Activated CD8-positive, alpha-beta T cell treated with anti-CD3 and anti-CD28 coated beads, Interleukin-2, amount 10 ng/mL, durations not matched to agents 7 days and 5 days (primary cell): Measurements from ENCODE around the gene STYX. TPM values are rescaled to one million over a fixed set of nuclear protein-coding genes. Genes with fewer than 3 reads are reported as not detected.

Source experiments
- ATAC-seq: fragments of 150-1000 bp; cut with Tn5 transposase; one replicate; pipeline ENCODE4 v1.10.0; 2021; ENCODE audit warnings: moderate library complexity
- CTCF ChIA-PET: fragments of 350-600 bp; sonication (Branson Sonifier 250); formaldehyde crosslinking; loops from one replicate; lab custom pipeline; 2021; ENCODE audit warnings: antibody characterized with exemption; lab: Charles Lee
- POLR2A ChIA-PET: fragments of 350-600 bp; sonication (Branson Sonifier 250); formaldehyde crosslinking; loops from one replicate; lab custom pipeline; 2021; ENCODE audit warnings: antibody characterized with exemption; lab: Charles Lee
- DNase-seq: peaks from one replicate; pipeline ENCODE4 v3.0.0-alpha.2; 2020
- H3K27ac Mint-ChIP-seq: one replicate; pipeline ENCODE4 v1.8.0; 2021; ENCODE audit warnings: mild to moderate bottlenecking, mixed read lengths
- H3K27me3 Mint-ChIP-seq: one replicate; pipeline ENCODE4 v1.8.0; 2021; ENCODE audit warnings: low read depth, mixed read lengths
- H3K36me3 Mint-ChIP-seq: one replicate; pipeline ENCODE4 v1.8.0; 2021; ENCODE audit warnings: low read depth, mixed read lengths
- H3K4me1 Mint-ChIP-seq: one replicate; pipeline ENCODE4 v1.8.0; 2021; ENCODE audit warnings: low read depth, mixed read lengths
- H3K4me3 Mint-ChIP-seq: one replicate; pipeline ENCODE4 v1.8.0; 2021; ENCODE audit warnings: mild to moderate bottlenecking, mixed read lengths
- H3K9me3 Mint-ChIP-seq: one replicate; pipeline ENCODE4 v1.8.0; 2022; ENCODE audit warnings: mixed read lengths; ENCODE audit not compliant: insufficient read depth
- total RNA-seq, 2 experiments: library from RNA; stranded (reverse); gene quantifications; one replicate each; pipeline ENCODE4 v1.2.3, GENCODE V29; 2021

The STYX gene
- total RNA-seq, 2 experiments from 2014 or later = 19.9 to 21.9 TPM

GRCh38 chr14:52700701-52701172 is 29.2 kb upstream of the STYX start:
- ATAC-seq (no peak), DNase-seq (no peak)
- peaks cover 11% of the 10 kb centered on the region for H3K4me1 Mint-ChIP-seq
- no peaks in the 10 kb centered on the region for H3K27me3 Mint-ChIP-seq
- H3K9me3 Mint-ChIP-seq = no peaks in the 10 kb centered on the region
- POLR2A ChIA-PET = interaction anchor here (1.3 kb wide), 1 partner anchor 9 kb away, joined by 3 read pairs; no protein-coding TSS in a partner anchor
- no peak overlapping the region for H3K27ac Mint-ChIP-seq
- CTCF ChIA-PET = interaction anchor here (1.5 kb wide), 1 partner anchor 27 kb away, joined by 3 read pairs; no protein-coding TSS in a partner anchor
- H3K36me3 Mint-ChIP-seq = no peaks in the 10 kb centered on the region
- H3K4me3 Mint-ChIP-seq = no peak overlapping the region

GRCh38 chr14:52701223-52701622 is 28.7 kb upstream of the STYX start:
- POLR2A ChIA-PET = interaction anchor here (1.3 kb wide), 1 partner anchor 9 kb away, joined by 3 read pairs; no protein-coding TSS in a partner anchor
- Mint-ChIP-seq H3K27ac (no peak overlapping the region), H3K27me3 (no peaks in the 10 kb centered on the region), H3K4me1 (peaks cover 14% of the 10 kb centered on the region), H3K9me3 (no peaks in the 10 kb centered on the region), H3K4me3 (no peak overlapping the region), H3K36me3 (no peaks in the 10 kb centered on the region)
- ATAC-seq (no peak), DNase-seq (no peak)
- CTCF ChIA-PET = interaction anchor here (1.5 kb wide), 1 partner anchor 28 kb away, joined by 3 read pairs; no protein-coding TSS in a partner anchor

DNA sequence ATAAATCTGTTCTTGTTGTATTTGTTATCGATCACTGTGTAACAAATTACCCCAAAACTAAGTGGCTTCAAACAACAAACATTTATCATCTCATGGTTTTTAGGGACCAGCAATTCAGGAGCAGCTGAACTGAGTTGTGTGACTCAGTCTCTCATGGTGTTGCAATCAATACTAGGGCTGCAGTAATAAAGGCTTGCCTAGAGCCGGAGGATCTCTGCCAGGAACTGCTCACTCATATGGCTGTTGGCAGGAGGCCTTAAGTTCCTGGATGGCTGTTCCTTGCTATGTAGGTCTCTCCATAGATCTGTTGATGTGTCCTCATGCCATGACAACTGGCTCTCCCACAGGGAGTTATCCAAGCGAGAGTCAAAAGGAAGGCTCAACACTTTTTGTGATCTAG is 26.7 kb upstream of the STYX start:
- no peak overlapping the region for H3K27ac Mint-ChIP-seq
- H3K36me3 Mint-ChIP-seq = peaks cover 4% of the 10 kb centered on the region

DNA sequence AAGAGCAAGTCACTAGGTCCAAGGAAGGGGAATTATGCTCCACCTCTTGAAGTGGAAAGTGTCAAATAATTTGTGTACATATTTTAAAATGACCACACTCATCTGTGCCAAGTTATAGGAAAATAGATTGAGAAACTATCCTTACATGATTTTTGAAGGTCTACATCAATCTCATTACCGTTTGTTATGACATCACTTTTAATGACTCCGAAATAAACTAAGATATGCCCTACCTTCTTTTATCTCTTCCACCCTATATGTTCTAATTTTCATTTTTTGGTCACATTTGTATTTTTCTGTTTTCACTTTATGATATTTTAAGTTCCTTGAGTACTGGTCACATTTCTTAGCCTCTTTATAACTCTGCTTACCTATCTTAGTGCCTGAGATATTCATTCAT is 26.3 kb upstream of the STYX start:
- Mint-ChIP-seq H3K27ac (no peak overlapping the region), H3K27me3 (no peaks in the 10 kb centered on the region), H3K36me3 (peaks cover 8% of the 10 kb centered on the region), H3K4me1 (peaks cover 26% of the 10 kb centered on the region), H3K9me3 (no peaks in the 10 kb centered on the region), H3K4me3 (no peak overlapping the region)
- ATAC-seq (no peak), DNase-seq (no peak)
- ChIA-PET CTCF (no interaction called here), POLR2A (interaction anchor here (1.1 to 1.2 kb wide), 2 partner anchors 8 to 12 kb away, joined by 5 to 7 read pairs; partner anchors contain the start of gene ERO1A)

More for the DNA sequence above, 26.7 kb upstream of the STYX start:
- ATAC-seq (no peak), DNase-seq (no peak)
- Mint-ChIP-seq H3K4me3 (no peak overlapping the region), H3K4me1 (peaks cover 22% of the 10 kb centered on the region), H3K9me3 (no peaks in the 10 kb centered on the region), H3K27me3 (no peaks in the 10 kb centered on the region)
- ChIA-PET CTCF (no interaction called here), POLR2A (no interaction called here)

DNA sequence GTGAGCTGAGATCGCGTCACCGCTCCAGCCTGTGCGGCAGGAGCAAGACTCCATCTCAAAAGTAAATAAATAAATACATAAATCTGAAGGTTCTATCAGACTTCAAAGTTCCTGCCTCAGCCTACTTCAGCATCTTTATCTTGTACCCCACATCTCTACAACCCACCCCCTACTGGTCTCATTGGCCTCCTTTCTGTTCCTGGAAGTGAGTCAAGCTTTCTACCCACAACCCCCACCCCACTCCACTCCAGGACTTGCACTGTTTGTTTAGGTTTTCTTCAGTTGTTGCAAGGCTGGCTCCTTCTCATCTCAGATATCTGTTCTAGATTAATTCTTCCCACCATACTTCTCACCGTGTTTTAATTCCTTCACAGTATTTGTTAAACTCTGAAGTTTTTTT is 23.7 kb upstream of the STYX start:
- ChIA-PET POLR2A (interaction anchor here (0.9 to 2.7 kb wide), 4 partner anchors 9 to 152 kb away, joined by 3 to 29 read pairs (median 8); partner anchors contain the start of gene ERO1A), CTCF (interaction anchor here (1.0 kb wide), 1 partner anchor 154 kb away, joined by 3 read pairs; the partner anchor contains the start of genes GPR137C and TXNDC16)
- H3K4me3 Mint-ChIP-seq = peak overlapping the region; percentile 96
- H3K4me1 Mint-ChIP-seq = peaks cover 48% of the 10 kb centered on the region
- H3K36me3 Mint-ChIP-seq = peaks cover 27% of the 10 kb centered on the region
- H3K9me3 Mint-ChIP-seq = no peaks in the 10 kb centered on the region
- DNase-seq = peak; percentile 65
- H3K27ac Mint-ChIP-seq = peak overlapping the region; percentile 94
- no peaks in the 10 kb centered on the region for H3K27me3 Mint-ChIP-seq
- peak; percentile 45 for ATAC-seq

DNA sequence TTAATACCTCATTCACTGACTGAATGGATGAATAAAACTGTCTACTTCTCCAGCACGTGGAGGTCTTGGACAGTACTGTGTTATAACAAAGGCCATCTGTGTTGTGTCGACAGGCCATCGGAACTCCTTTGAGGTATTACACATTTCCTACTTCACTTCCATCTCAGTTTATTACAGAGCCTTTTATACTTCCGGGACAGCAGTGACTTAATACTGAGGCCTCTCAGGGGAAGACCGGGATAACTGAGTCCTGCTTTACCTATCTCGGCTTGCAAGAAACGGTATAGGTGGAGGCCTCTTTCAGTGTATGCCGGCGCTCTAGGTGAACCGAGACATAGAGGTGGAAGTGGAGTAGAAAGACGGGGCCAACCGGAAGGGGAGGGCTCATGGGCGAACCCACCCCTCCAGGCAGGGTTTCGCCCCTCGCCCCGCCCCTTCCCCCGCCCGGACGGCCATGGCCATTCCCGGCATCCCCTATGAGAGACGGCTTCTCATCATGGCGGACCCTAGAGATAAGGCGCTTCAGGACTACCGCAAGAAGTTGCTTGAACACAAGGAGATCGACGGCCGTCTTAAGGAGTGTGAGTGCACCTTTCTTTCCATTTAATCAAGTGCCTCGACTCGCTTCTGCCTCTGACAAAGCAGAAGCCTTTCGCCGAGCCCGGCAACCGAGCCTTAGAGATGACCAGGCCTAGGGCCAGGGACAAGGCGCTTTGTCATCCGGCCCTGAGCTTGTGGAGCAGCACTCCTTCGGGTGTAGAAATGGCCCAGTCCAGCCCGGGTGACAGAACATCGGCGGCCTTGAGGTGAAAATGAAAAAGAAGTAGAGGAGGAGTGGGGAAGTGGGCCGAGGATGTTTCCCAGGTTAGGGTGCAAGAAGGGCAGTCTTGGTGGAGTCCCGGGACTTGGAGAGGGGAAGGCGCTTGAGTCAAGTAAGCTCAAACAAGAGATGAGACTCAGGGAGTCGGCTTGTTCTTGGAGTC is 23.0 kb upstream of the STYX start, which contains the start of gene PSMC6:
Gene PSMC6, plus strand, starts transcription at position 477 of the 983 bp plus-strand sequence. Its CDS starts 20 bp downstream, at position 497.
- POLR2A ChIA-PET = interaction anchor here (0.6 to 2.7 kb wide), 9 partner anchors 9 to 153 kb away, joined by 3 to 29 read pairs (median 5); partner anchors contain the start of gene ERO1A
- Mint-ChIP-seq H3K27me3 (no peaks in the 10 kb centered on the region), H3K4me3 (peak within 1 kb of the TSS; percentile 96), H3K4me1 (peaks cover 48% of the 10 kb centered on the region), H3K9me3 (no peaks in the 10 kb centered on the region), H3K27ac (peak within 1 kb of the TSS; percentile 94), H3K36me3 (peaks cover 34% of the 10 kb centered on the region)
- CTCF ChIA-PET = interaction anchor here (0.6 to 1.0 kb wide), 3 partner anchors 10 to 345 kb away, joined by 3 read pairs; partner anchors contain the start of genes GPR137C and TXNDC16
- DNase-seq (peak; percentile 97), ATAC-seq (peak; percentile 96)

- POLR2A ChIA-PET = interaction anchor here (0.6 to 1.4 kb wide), 5 partner anchors 15 to 158 kb away, joined by 3 to 7 read pairs (median 3); partner anchors contain the start of genes ERO1A and STYX
- Mint-ChIP-seq H3K4me3 (no peak overlapping the region), H3K4me1 (peaks cover 35% of the 10 kb centered on the region), H3K36me3 (peaks cover 71% of the 10 kb centered on the region), H3K9me3 (no peaks in the 10 kb centered on the region), H3K27ac (no peak overlapping the region), H3K27me3 (no peaks in the 10 kb centered on the region)
- CTCF ChIA-PET = interaction anchor here (1.1 to 2.1 kb wide), 3 partner anchors 11 to 20 kb away, joined by 3 to 13 read pairs (median 5); no protein-coding TSS in a partner anchor
- DNase-seq = no peak
- no peak for ATAC-seq
These were observed 18.3 kb upstream of the STYX start for GRCh38 chr14:52711666-52712065.

DNA sequence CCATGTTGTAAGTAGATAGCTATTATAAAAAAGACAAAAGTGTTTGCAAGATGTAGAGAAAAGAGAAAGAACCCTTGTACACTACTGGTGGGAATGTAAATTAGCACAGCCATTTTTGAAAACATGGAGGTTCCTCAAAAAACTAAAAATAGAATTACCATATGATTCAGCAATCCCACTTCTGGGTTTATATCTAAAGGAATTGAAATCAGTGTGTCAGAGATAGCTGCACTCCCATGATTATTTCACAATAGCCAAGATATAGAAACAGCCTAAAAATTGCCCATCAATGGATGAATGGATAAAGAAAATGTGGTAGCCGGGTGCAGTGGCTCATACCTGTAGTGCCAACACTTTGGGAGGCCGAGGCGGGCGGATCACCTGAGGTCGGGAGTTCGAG is 13.8 kb upstream of the STYX start:
- ATAC-seq (no peak), DNase-seq (no peak)
- no peaks in the 10 kb centered on the region for H3K9me3 Mint-ChIP-seq
- no peak overlapping the region for H3K4me3 Mint-ChIP-seq
- H3K36me3 Mint-ChIP-seq = peaks cover 68% of the 10 kb centered on the region
- H3K27me3 Mint-ChIP-seq = no peaks in the 10 kb centered on the region
- H3K4me1 Mint-ChIP-seq = peaks cover 3% of the 10 kb centered on the region
- ChIA-PET CTCF (interaction anchor here (1.0 kb wide), 1 partner anchor 26 kb away, joined by 3 read pairs; no protein-coding TSS in a partner anchor), POLR2A (interaction anchor here (1.1 to 1.2 kb wide), 2 partner anchors 9 to 20 kb away, joined by 3 read pairs; partner anchors contain the start of gene PSMC6)
- H3K27ac Mint-ChIP-seq = no peak overlapping the region

DNA sequence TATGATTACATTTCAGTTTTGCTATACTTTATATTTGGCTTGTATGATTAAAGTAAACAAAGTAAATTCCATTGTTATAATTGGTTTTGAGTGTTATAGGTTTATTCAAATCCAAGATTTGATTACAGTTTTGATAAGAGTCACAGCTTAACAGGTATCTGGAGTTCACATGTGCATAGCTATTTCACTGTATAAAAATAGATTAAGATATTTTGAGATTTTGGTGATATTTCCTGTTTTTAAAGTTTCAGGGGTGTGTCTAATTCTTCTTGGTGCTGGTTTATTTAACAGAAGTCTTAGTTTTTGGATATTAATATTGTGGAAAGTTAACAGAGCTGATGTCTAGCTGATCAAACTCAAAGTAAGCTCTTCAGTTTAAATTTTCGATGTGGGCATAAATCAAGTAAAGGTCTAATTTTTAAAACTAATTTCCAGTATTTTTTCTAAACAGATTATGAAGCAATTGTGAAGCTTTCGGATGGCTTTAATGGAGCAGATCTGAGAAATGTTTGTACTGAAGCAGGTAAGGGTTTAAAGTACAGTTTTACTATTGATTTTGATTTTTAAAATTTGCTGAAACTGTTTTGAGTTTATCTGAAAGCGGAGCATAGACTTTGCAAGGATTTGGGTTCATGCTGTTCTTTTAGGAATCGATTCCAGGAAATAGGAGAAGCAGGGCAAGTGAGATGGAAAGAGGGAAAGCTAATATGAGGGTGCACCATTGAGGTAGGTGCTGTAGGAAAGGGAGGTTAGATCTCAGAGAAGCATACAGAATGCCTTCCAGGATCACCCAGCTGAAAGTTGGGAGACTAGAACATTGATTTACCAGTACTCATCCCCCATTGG is 6.2 kb upstream of the STYX start:
- H3K4me3 Mint-ChIP-seq = no peak overlapping the region
- CTCF ChIA-PET = interaction anchor here (1.1 to 3.8 kb wide), 4 partner anchors 12 to 50 kb away, joined by 4 to 13 read pairs (median 4); no protein-coding TSS in a partner anchor
- DNase-seq (no peak), ATAC-seq (no peak)
- POLR2A ChIA-PET = interaction anchor here (1.0 to 2.0 kb wide), 3 partner anchors 16 to 28 kb away, joined by 3 to 7 read pairs (median 5); partner anchors contain the start of genes ERO1A and PSMC6
- no peaks in the 10 kb centered on the region for H3K9me3 Mint-ChIP-seq
- H3K27ac Mint-ChIP-seq = no peak overlapping the region
- H3K27me3 Mint-ChIP-seq = no peaks in the 10 kb centered on the region
- peaks cover 7% of the 10 kb centered on the region for H3K4me1 Mint-ChIP-seq
- H3K36me3 Mint-ChIP-seq = peaks cover 54% of the 10 kb centered on the region

- CTCF ChIA-PET = interaction anchor here (1.0 to 3.8 kb wide), 5 partner anchors 13 to 66 kb away, joined by 3 to 13 read pairs (median 4); no protein-coding TSS in a partner anchor
These were observed 5.7 kb upstream of the STYX start for GRCh38 chr14:52724360-52724644.

More at GRCh38 chr14:52724360-52724644, 5.7 kb upstream of the STYX start:
- ATAC-seq (no peak), DNase-seq (no peak)
- no peak overlapping the region for H3K4me3 Mint-ChIP-seq
- no peak overlapping the region for H3K27ac Mint-ChIP-seq
- peaks cover 50% of the 10 kb centered on the region for H3K36me3 Mint-ChIP-seq
- no peaks in the 10 kb centered on the region for H3K9me3 Mint-ChIP-seq
- POLR2A ChIA-PET = no interaction called here
- H3K27me3 Mint-ChIP-seq = no peaks in the 10 kb centered on the region
- peaks cover 10% of the 10 kb centered on the region for H3K4me1 Mint-ChIP-seq
